ENCODE data around the gene FOXP1.

Gene FOXP1

DNA sequence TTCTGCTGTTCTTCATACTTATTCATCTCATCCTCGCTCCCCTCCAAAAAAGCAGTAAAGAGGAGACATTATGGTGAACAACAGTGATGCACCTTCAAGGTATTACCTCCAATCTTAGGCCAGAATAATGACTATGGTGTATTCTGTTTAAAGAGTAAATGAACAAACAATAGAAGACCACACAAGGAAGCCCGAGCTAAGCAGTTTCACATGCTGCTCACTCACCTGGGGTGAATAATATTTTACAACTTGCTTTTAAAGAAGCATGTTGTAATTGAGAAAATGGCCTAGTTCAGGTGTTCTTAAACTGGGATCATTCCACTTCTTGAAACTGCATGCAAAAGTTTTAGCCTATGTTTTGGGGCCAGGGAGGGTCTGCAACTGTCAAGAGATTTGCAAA, 581.2 kb downstream of the FOXP1 start:
- H3K4me3 ChIP-seq (ENCODE audit: insufficient read depth, low read depth, low read length): no peak overlapping the region
- no peak overlapping the region for H3K27ac ChIP-seq (ENCODE audit: insufficient read depth, low read depth, low read length, poor library complexity, severe bottlenecking)
- no peaks in the 10 kb centered on the region for H3K9me3 ChIP-seq (ENCODE audit: control insufficient read depth, low read length)
- H3K36me3 ChIP-seq (ENCODE audit: control insufficient read depth, insufficient read depth, low read length): no peaks in the 10 kb centered on the region
- 83 to 93% methylated on average over 1 to 2 of the region's 2 CpGs for WGBS, 2 experiments
- no peaks in the 10 kb centered on the region for H3K27me3 ChIP-seq (ENCODE audit: control insufficient read depth, insufficient read depth, low read length, poor library complexity, severe bottlenecking)
- H3K4me1 ChIP-seq (ENCODE audit: control insufficient read depth, insufficient read depth, low read length): peaks cover 3% of the 10 kb centered on the region

DNA sequence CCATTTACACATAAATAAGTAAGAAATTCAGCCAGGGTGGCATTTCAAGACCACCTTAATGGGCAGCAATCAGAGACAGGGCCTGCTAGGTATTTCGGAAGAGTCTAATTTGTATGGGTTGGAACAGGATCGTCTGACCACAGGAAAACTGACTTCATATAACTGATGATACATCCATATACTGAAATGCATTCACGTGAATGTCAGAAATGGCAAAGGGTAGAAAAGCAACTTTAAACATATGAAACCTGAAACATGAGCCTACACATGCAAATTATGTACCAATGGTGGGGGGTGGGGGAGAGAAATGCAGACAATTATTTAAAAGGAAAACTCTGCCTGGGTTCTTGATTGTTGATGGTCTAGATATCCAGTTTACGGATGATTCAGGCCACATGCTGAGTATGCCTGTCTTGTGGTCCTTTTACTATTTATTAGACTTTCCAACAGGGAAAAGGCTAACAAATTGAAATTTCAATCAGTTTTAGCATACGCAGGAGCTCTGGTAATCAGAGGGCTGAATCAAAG, 582.2 kb downstream of the FOXP1 start:
- H3K27ac ChIP-seq (ENCODE audit: insufficient read depth, low read depth, low read length, poor library complexity, severe bottlenecking): no peak overlapping the region
- H3K27me3 ChIP-seq (ENCODE audit: control insufficient read depth, insufficient read depth, low read length, poor library complexity, severe bottlenecking): no peaks in the 10 kb centered on the region
- no peaks in the 10 kb centered on the region for H3K9me3 ChIP-seq (ENCODE audit: control insufficient read depth, low read length)
- H3K36me3 ChIP-seq (ENCODE audit: control insufficient read depth, insufficient read depth, low read length): no peaks in the 10 kb centered on the region
- no peak overlapping the region for H3K4me3 ChIP-seq (ENCODE audit: insufficient read depth, low read depth, low read length)
- no peaks in the 10 kb centered on the region for H3K4me1 ChIP-seq (ENCODE audit: control insufficient read depth, insufficient read depth, low read length)
- WGBS, 2 experiments: 87 to 94% methylated on average over 5 of the region's 5 CpGs

DNA sequence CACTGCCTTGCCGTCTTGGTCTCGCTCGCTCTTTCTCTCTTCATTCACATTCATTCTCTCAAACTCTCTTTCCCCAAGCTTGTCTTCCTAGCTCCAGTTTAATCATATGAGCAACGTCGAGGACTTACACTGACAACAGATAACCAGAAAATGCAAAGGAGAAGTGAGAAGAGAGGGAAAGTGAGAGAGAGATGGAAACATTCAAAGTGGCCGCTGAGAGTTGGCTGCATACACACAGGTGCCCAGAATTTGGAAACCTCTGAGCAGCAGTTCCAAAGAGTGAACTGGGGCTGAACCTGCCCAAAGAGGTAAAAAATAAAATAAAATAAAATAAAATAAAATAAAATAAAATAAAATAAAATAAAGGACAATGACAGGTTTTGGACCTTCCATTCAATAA, 583.0 kb downstream of the FOXP1 start:
- Histone ChIP-seq H3K9me3 (ENCODE audit: control insufficient read depth, low read length) (no peaks in the 10 kb centered on the region), H3K36me3 (ENCODE audit: control insufficient read depth, insufficient read depth, low read length) (no peaks in the 10 kb centered on the region), H3K27me3 (ENCODE audit: control insufficient read depth, insufficient read depth, low read length, poor library complexity, severe bottlenecking) (no peaks in the 10 kb centered on the region), H3K27ac (ENCODE audit: insufficient read depth, low read depth, low read length, poor library complexity, severe bottlenecking) (no peak overlapping the region), H3K4me3 (ENCODE audit: insufficient read depth, low read depth, low read length) (no peak overlapping the region), H3K4me1 (ENCODE audit: control insufficient read depth, insufficient read depth, low read length) (no peaks in the 10 kb centered on the region)
- 91 to 97% methylated on average over 6 of the region's 6 CpGs for WGBS, 2 experiments

DNA sequence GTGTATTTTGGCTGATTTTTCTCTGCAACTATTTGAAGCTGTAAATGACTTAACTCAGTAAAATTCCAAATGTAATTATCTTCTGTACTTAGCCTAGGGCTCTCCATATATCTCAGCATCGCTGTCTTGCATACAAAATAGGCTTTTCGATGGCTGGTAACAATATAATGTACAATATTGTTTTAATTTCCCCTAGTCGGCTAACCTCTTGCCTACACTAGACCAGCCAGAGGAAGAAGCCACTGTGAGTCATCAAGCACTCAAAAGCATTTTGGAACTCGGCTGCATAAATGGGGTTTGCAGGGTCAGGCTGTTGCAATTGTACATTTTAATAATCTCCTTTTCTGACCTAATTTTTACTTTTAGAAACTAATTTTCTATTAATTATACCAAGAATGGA, 583.8 kb downstream of the FOXP1 start:
- H3K27me3 ChIP-seq (ENCODE audit: control insufficient read depth, insufficient read depth, low read length, poor library complexity, severe bottlenecking): no peaks in the 10 kb centered on the region
- H3K4me3 ChIP-seq (ENCODE audit: insufficient read depth, low read depth, low read length): no peak overlapping the region
- 73 to 84% methylated on average over 3 to 4 of the region's 4 CpGs for WGBS, 2 experiments
- no peaks in the 10 kb centered on the region for H3K4me1 ChIP-seq (ENCODE audit: control insufficient read depth, insufficient read depth, low read length)
- no peaks in the 10 kb centered on the region for H3K36me3 ChIP-seq (ENCODE audit: control insufficient read depth, insufficient read depth, low read length)
- H3K27ac ChIP-seq (ENCODE audit: insufficient read depth, low read depth, low read length, poor library complexity, severe bottlenecking): no peak overlapping the region
- no peaks in the 10 kb centered on the region for H3K9me3 ChIP-seq (ENCODE audit: control insufficient read depth, low read length)

DNA sequence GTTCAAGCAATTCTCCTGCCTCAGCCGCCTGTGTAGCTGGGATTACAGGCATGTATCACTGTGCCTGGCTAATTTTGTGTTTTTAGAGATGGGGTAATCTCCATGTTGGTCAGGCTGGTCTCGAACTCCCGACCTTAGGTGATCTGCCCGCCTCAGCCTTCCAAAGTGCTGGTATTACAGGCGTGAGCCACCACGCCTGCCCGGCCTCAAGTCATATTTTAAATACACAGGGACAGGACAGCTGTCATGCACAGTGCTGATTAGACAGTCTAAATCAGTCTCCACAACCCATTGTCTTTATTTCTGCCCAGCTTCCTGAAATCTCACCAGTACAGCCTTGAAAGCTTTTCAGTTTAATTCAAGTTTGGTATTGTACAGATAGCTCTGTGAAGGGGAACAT, 587.4 kb downstream of the FOXP1 start:
- Histone ChIP-seq H3K36me3 (ENCODE audit: control insufficient read depth, insufficient read depth, low read length) (no peaks in the 10 kb centered on the region), H3K27ac (ENCODE audit: insufficient read depth, low read depth, low read length, poor library complexity, severe bottlenecking) (no peak overlapping the region), H3K4me1 (ENCODE audit: control insufficient read depth, insufficient read depth, low read length) (no peaks in the 10 kb centered on the region), H3K9me3 (ENCODE audit: control insufficient read depth, low read length) (no peaks in the 10 kb centered on the region), H3K27me3 (ENCODE audit: control insufficient read depth, insufficient read depth, low read length, poor library complexity, severe bottlenecking) (no peaks in the 10 kb centered on the region), H3K4me3 (ENCODE audit: insufficient read depth, low read depth, low read length) (no peak overlapping the region)
- WGBS, 2 experiments: 86 to 96% methylated on average over 7 of the region's 7 CpGs

DNA sequence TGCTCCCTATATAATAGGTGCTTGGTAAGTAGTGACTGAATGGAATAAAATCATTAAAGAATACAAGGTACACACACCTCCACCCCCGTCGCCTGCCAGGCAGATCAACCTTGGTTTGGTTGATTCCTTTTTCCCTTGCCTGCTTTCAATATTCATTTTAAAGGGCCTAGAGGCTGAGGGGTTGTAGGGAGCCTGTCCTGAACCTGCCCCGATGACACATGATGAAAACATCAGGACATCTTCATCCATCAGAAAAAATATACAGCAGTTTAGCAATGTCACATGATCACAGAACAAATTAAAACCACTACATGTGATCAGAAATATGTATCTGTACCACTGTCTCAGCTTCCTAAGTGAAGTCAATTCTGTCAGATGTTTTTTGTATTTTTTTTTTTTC, 588.9 kb downstream of the FOXP1 start:
- Histone ChIP-seq H3K27me3 (ENCODE audit: control insufficient read depth, insufficient read depth, low read length, poor library complexity, severe bottlenecking) (no peaks in the 10 kb centered on the region), H3K27ac (ENCODE audit: insufficient read depth, low read depth, low read length, poor library complexity, severe bottlenecking) (no peak overlapping the region), H3K4me3 (ENCODE audit: insufficient read depth, low read depth, low read length) (no peak overlapping the region), H3K9me3 (ENCODE audit: control insufficient read depth, low read length) (no peaks in the 10 kb centered on the region), H3K36me3 (ENCODE audit: control insufficient read depth, insufficient read depth, low read length) (no peaks in the 10 kb centered on the region), H3K4me1 (ENCODE audit: control insufficient read depth, insufficient read depth, low read length) (no peaks in the 10 kb centered on the region)
- WGBS, 2 experiments: 91 to 98% methylated on average over 3 of the region's 3 CpGs

DNA sequence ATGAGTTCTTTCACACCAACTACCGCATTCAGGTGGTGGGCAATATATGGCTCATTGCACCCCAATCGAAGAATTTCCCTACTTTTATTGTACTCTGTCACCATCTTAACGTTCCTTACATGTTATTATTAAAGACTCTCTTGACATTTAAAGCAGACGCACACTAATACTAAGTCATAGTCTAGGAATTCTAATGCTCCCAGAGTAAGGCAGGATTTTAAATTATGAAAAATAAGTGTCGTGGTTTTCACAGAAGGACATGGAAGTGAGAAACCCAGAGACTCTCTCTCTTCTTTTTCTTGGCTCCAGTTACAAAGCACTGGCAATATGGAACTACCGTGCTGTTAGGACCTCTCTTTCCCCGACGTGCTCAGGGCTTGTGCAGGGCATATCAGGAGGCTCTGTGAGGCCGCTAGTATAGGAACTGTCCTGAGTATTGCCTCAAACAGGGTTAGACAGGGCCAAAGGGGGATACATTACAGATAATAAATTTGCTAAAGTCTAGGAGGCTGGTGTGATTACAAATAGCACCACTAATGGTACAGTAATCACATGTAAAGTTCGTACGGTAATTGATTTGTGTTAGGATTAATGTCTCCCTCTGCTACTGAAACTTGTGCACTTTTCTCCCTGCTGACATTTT, 590.8 kb downstream of the FOXP1 start:
- no peaks in the 10 kb centered on the region for H3K9me3 ChIP-seq (ENCODE audit: control insufficient read depth, low read length)
- no peak overlapping the region for H3K27ac ChIP-seq (ENCODE audit: insufficient read depth, low read depth, low read length, poor library complexity, severe bottlenecking)
- H3K36me3 ChIP-seq (ENCODE audit: control insufficient read depth, insufficient read depth, low read length): no peaks in the 10 kb centered on the region
- no peak overlapping the region for H3K4me3 ChIP-seq (ENCODE audit: insufficient read depth, low read depth, low read length)
- no peaks in the 10 kb centered on the region for H3K27me3 ChIP-seq (ENCODE audit: control insufficient read depth, insufficient read depth, low read length, poor library complexity, severe bottlenecking)
- WGBS, 2 experiments: 93 to 95% methylated on average over 11 of the region's 11 CpGs
- H3K4me1 ChIP-seq (ENCODE audit: control insufficient read depth, insufficient read depth, low read length): no peaks in the 10 kb centered on the region

DNA sequence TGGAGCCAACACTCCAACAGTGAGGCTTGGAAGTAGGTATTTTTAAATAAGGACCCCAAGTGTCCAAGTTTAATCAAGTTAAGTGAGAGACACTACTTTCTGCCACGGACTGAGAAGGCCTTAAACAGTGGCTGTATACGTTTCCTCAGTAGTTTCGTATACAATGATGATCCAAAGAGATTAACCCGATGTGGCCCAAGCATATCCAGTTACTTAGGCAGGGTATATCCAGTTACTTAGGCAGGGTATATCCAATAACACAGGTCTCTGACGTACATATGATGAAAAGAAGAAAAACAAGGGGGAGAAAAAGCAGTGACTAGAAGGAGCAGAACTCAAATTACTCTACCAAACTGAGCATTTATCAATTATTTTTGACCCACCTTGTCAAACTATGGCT, 591.4 kb downstream of the FOXP1 start:
- Histone ChIP-seq H3K4me1 (ENCODE audit: control insufficient read depth, insufficient read depth, low read length) (no peaks in the 10 kb centered on the region), H3K36me3 (ENCODE audit: control insufficient read depth, insufficient read depth, low read length) (no peaks in the 10 kb centered on the region), H3K27me3 (ENCODE audit: control insufficient read depth, insufficient read depth, low read length, poor library complexity, severe bottlenecking) (no peaks in the 10 kb centered on the region), H3K4me3 (ENCODE audit: insufficient read depth, low read depth, low read length) (no peak overlapping the region), H3K9me3 (ENCODE audit: control insufficient read depth, low read length) (no peaks in the 10 kb centered on the region), H3K27ac (ENCODE audit: insufficient read depth, low read depth, low read length, poor library complexity, severe bottlenecking) (no peak overlapping the region)
- WGBS, 2 experiments: 91 to 94% methylated on average over 5 of the region's 5 CpGs

DNA sequence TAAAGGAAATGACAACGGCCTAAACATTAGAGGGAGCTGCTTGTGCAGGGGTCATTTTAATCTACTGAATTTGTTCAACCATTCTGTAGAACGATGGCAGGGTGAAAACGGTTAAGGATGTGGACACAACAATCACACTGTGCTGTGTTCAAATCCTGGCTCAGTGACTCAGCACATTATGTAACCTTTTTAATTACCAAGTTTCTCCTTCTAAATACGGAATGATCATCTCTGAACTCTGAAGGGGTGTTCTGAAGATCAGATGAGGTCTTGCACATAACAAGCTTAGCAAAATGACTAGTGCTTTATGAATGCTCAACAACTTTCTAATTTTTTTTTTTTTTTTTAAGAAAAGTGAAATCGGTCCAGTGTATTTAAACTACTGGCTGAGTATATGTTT, 592.8 kb downstream of the FOXP1 start:
- 95 to 97% methylated on average over 4 to 5 of the region's 5 CpGs for WGBS, 2 experiments
- no peaks in the 10 kb centered on the region for H3K4me1 ChIP-seq (ENCODE audit: control insufficient read depth, insufficient read depth, low read length)

DNA sequence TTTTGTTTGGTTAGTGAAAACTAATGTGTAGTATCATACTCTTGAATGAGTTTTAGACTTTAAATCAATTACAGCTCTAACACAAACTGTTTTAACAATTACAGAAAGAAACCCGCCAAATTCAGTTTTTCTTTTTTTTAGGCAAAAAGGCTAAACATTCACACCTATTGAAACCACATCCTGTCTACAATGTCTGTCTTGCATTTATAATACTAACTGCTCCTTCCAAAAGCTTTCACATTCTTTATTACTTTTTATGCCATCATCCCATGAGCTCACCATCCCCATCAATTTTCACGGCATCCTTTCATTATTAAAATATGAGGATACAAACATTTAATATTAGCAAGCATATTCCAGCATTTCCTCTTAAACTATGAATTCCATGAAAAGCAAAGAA, 593.3 kb downstream of the FOXP1 start:
- H3K4me3 ChIP-seq (ENCODE audit: insufficient read depth, low read depth, low read length): no peak overlapping the region
- H3K27me3 ChIP-seq (ENCODE audit: control insufficient read depth, insufficient read depth, low read length, poor library complexity, severe bottlenecking): no peaks in the 10 kb centered on the region
- WGBS, 2 experiments: 89 to 97% methylated on average over 1 to 2 of the region's 2 CpGs
- no peak overlapping the region for H3K27ac ChIP-seq (ENCODE audit: insufficient read depth, low read depth, low read length, poor library complexity, severe bottlenecking)
- H3K36me3 ChIP-seq (ENCODE audit: control insufficient read depth, insufficient read depth, low read length): no peaks in the 10 kb centered on the region
- H3K9me3 ChIP-seq (ENCODE audit: control insufficient read depth, low read length): no peaks in the 10 kb centered on the region
- no peaks in the 10 kb centered on the region for H3K4me1 ChIP-seq (ENCODE audit: control insufficient read depth, insufficient read depth, low read length)

More for the DNA sequence above, 592.8 kb downstream of the FOXP1 start:
- Histone ChIP-seq H3K9me3 (ENCODE audit: control insufficient read depth, low read length) (no peaks in the 10 kb centered on the region), H3K27ac (ENCODE audit: insufficient read depth, low read depth, low read length, poor library complexity, severe bottlenecking) (no peak overlapping the region), H3K27me3 (ENCODE audit: control insufficient read depth, insufficient read depth, low read length, poor library complexity, severe bottlenecking) (no peaks in the 10 kb centered on the region), H3K4me3 (ENCODE audit: insufficient read depth, low read depth, low read length) (no peak overlapping the region), H3K36me3 (ENCODE audit: control insufficient read depth, insufficient read depth, low read length) (no peaks in the 10 kb centered on the region)

All from ectodermal cell (in vitro differentiated cells).